Type B pancreatic cell (in vitro differentiated cells): ENCODE data around the gene RAB13. TPM values are rescaled to one million over a fixed set of nuclear protein-coding genes. Genes with fewer than 3 reads are reported as not detected.

Experiments used
- DNase-seq: peaks from one replicate; pipeline ENCODE4 v3.0.0; 2021; ENCODE audit warnings: mixed read lengths; ENCODE audit not compliant: unreplicated experiment; ENCODE audit errors: extremely low spot score
- H3K27ac Mint-ChIP-seq: 2 replicates; pipeline ENCODE4 v1.8.0; 2021; ENCODE audit warnings: mild to moderate bottlenecking, mixed read lengths
- H3K27me3 Mint-ChIP-seq: 2 replicates; pipeline ENCODE4 v1.8.0; 2021; ENCODE audit warnings: mixed read lengths
- H3K36me3 Mint-ChIP-seq: 2 replicates; pipeline ENCODE4 v1.8.0; 2021; ENCODE audit warnings: mixed read lengths
- H3K4me1 Mint-ChIP-seq: one replicate; pipeline ENCODE4 v1.8.0; 2021; ENCODE audit warnings: mixed read lengths; ENCODE audit not compliant: unreplicated experiment
- H3K4me3 Mint-ChIP-seq: 2 replicates; pipeline ENCODE4 v1.8.0; 2021; ENCODE audit warnings: mild to moderate bottlenecking, mixed read lengths
- H3K9me3 Mint-ChIP-seq: 2 replicates; pipeline ENCODE4 v1.8.0; 2021; ENCODE audit warnings: mixed read lengths
- CTCF ChIP-seq: fragments of 200-600 bp; sonication (generic); conservative IDR thresholded peaks from 2 replicates; pipeline ENCODE4 v1.5.0; 2021; ENCODE audit warnings: antibody characterized with exemption, mild to moderate bottlenecking
- total RNA-seq: library from RNA; stranded (reverse); gene quantifications from 2 replicates; pipeline ENCODE4 v1.2.1, GENCODE V29; 2021; ENCODE audit warnings: low replicate concordance

RAB13 gene
- total RNA-seq, 1 donor from 2014 or later = 90.1 TPM

DNA sequence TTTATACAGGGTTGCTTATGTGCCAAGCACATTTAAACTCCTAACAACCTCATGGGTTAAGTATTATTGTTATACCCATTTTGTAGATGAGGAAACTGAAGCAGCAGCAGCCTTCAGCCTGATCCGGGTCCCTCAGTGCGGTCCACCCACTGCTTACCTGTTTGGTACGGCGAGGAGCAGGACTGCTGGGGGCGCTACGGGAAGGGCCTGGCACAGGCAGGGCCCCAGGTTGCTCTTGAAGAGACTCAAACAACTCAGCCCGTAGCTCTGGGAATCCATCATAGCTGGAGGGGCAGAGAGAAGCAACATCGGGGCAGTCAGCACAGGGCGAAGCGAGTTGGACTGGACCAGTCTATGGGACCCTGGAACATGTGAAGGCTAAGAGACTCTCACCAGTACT is 48.8 kb downstream of the RAB13 start:
- no peak for DNase-seq
- no peak overlapping the region for H3K27ac Mint-ChIP-seq
- no peaks in the 10 kb centered on the region for H3K27me3 Mint-ChIP-seq
- H3K36me3 Mint-ChIP-seq = no peaks in the 10 kb centered on the region
- no peaks in the 10 kb centered on the region for H3K9me3 Mint-ChIP-seq
- no peak for TF ChIP-seq CTCF
- no peak overlapping the region for H3K4me3 Mint-ChIP-seq
- H3K4me1 Mint-ChIP-seq = no peaks in the 10 kb centered on the region

DNA sequence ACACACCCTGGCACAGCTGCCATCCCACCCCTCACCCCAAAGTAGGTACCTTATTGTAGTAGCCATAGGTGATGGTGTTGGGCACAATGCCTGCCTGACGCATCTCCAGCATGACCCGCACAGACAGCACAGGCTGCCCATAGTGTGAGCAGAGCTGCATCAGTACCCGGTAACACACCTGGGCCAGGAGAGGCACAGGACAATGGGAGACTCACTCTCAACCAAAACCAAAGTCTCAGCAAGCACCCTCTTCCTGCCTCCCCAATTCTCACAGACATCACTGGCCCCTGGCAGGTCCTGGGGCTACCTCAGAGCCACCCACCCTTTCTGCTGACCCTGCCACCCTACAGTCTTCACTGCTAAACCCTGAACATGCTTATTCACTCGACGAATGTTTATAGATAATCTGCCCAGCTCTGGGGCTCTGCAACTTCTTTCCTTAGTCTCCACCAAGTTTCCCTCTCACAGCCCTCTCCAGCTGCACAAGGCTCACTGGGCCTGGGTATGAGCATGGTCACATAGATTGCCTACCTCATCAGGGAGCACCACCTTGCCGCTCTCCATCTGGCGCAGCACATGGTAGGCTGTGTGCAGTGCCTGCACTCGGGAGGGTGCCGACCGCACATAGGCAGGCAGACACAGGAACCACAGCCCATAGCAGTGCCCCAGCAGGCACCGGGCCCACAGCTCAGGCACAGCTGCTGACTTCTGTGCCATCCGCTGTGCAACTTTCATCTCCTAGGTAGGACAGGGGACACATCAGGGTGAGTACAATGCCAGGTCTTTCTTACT is 49.9 kb downstream of the RAB13 start:
- TF ChIP-seq CTCF = no peak
- DNase-seq = no peak
- H3K36me3 Mint-ChIP-seq = no peaks in the 10 kb centered on the region
- no peaks in the 10 kb centered on the region for H3K9me3 Mint-ChIP-seq
- no peak overlapping the region for H3K4me3 Mint-ChIP-seq
- no peaks in the 10 kb centered on the region for H3K27me3 Mint-ChIP-seq
- H3K27ac Mint-ChIP-seq = no peak overlapping the region
- H3K4me1 Mint-ChIP-seq = no peaks in the 10 kb centered on the region

GRCh38 chr1:153934746-153935145 is 51.4 kb downstream of the RAB13 start:
- no peak for DNase-seq
- no peak for TF ChIP-seq CTCF
- Mint-ChIP-seq H3K4me1 (no peaks in the 10 kb centered on the region), H3K27ac (no peak overlapping the region), H3K27me3 (no peaks in the 10 kb centered on the region), H3K9me3 (no peaks in the 10 kb centered on the region), H3K36me3 (no peaks in the 10 kb centered on the region), H3K4me3 (no peak overlapping the region)

DNA sequence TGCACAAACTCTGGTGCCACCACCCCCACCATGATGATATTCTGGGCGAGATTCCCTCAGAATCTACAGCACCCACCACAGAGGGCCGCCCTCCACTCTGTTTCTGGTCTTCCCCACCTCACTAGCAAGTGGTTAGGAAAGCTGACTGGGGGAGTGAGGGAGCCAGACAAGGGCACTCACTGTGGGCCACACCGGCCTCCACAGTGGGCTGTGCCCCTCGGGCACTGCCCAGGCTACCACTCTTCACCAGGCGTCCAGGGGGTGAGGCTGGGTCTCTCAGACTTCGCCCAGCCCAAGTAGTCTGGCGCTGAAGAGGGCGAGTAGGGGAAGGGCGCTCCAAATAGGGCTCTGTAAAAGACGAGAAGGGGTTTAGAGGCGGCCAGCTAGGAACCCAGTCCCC is 52.2 kb downstream of the RAB13 start:
- Mint-ChIP-seq H3K4me1 (no peaks in the 10 kb centered on the region), H3K27ac (no peak overlapping the region), H3K4me3 (no peak overlapping the region), H3K27me3 (no peaks in the 10 kb centered on the region), H3K9me3 (no peaks in the 10 kb centered on the region), H3K36me3 (no peaks in the 10 kb centered on the region)
- TF ChIP-seq CTCF = no peak
- no peak for DNase-seq

GRCh38 chr1:153933430-153933829 is 52.7 kb downstream of the RAB13 start:
- H3K4me1 Mint-ChIP-seq = no peaks in the 10 kb centered on the region
- H3K4me3 Mint-ChIP-seq = no peak overlapping the region
- H3K27ac Mint-ChIP-seq = no peak overlapping the region
- H3K27me3 Mint-ChIP-seq = no peaks in the 10 kb centered on the region
- no peak for TF ChIP-seq CTCF
- no peaks in the 10 kb centered on the region for H3K36me3 Mint-ChIP-seq
- H3K9me3 Mint-ChIP-seq = no peaks in the 10 kb centered on the region
- DNase-seq = no peak
